ENCODE measurements around the gene TAL1. TPM values are rescaled to one million over a fixed set of nuclear protein-coding genes. Genes with fewer than 3 reads are reported as not detected.

Gene TAL1
- total RNA-seq, 1 donor from 2014 or later = 13.9 TPM

DNA sequence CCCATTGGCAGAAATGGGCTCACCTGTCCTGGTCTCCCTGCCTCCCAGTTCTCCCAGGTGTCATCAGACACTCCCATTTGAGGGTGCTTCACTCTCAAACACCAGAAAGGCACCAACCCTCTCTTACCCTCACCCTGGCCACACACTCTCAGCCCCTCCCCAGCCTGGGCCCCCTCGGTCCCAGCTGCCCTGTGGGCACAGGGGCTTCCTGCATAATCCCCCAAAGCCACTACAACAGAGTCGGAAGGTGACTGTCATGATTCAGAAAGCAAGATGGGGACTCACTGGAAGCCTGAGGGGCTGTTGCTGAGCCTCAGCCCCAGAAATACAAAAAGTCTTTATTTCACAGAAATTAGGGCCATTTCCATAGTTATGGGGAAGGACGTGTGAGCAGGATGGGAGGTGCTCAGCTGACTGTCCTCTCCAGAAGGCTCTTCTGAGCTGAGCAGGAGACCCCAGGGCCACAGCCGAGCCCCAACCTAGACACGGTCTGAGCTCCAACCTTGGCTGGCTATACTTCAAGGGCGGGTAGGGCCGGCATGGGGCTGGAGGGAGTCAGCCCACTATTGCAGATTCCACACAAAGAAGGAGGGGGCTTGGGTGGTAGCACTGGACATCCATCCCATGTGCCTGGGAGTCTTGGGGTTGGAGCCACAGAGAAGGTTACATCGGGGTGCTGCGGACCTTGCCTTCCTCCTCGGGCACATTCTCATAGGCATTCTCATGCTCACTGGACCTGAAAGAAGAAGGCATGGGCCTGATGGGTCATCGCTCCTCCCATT is 48.5 kb downstream of the TAL1 start:
- H3K36me3 ChIP-seq = no peaks in the 10 kb centered on the region
- TF ChIP-seq, protein P1, sequence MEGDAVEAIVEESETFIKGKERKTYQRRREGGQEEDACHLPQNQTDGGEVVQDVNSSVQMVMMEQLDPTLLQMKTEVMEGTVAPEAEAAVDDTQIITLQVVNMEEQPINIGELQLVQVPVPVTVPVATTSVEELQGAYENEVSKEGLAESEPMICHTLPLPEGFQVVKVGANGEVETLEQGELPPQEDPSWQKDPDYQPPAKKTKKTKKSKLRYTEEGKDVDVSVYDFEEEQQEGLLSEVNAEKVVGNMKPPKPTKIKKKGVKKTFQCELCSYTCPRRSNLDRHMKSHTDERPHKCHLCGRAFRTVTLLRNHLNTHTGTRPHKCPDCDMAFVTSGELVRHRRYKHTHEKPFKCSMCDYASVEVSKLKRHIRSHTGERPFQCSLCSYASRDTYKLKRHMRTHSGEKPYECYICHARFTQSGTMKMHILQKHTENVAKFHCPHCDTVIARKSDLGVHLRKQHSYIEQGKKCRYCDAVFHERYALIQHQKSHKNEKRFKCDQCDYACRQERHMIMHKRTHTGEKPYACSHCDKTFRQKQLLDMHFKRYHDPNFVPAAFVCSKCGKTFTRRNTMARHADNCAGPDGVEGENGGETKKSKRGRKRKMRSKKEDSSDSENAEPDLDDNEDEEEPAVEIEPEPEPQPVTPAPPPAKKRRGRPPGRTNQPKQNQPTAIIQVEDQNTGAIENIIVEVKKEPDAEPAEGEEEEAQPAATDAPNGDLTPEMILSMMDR (IDR thresholded peaks at IDR 0.05) = no peak
- peaks cover 0 to 12% of the 10 kb centered on the region in 2 donors for H3K4me1 ChIP-seq
- H3K27ac ChIP-seq = no peak overlapping the region
- no peak overlapping the region for H3K4me3 ChIP-seq
- intact Hi-C loops (cut with DNase I) = loop anchor here (5.0 kb wide), 1 partner anchor 539 kb away; no protein-coding TSS in a partner anchor
- no peaks in the 10 kb centered on the region for H3K9me3 ChIP-seq
- no peak for DNase-seq (ENCODE audit: low spot score in 2 of 2)
- no peaks in the 10 kb centered on the region for H3K27me3 ChIP-seq

DNA sequence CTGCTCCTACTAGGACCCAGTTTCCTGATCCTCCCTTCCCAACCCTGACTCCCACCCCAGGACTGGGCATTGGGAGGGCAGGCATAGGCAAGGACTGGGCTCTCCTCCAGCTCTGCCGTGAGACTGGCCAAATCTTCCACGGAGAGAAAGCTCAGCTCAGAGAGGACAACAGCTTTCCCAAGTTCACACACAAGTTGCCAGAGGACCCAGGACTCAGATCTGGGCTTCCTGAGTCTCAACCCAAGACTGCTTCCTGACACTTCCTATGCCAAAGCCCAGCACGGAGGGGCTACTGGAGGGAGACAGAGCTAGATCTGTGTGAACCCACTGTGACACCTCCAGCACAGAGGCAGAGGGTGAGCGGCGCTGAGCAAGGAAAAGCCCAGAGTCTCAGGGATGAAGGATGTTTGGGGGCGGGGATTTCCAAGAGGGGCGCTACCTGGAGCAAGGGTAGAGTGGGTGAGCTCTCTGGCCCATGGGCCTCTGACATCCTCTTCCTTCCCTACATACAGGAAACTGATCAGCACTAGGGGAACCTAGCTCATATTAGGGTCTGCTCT is 49.3 kb downstream of the TAL1 start:
- no peaks in the 10 kb centered on the region for H3K9me3 ChIP-seq
- intact Hi-C loops (cut with DNase I) = loop anchor here (5.0 kb wide), 1 partner anchor 540 kb away; no protein-coding TSS in a partner anchor
- H3K27me3 ChIP-seq = no peaks in the 10 kb centered on the region
- TF ChIP-seq, protein P1 (IDR thresholded peaks at IDR 0.05) = no peak
- no peaks in the 10 kb centered on the region for H3K36me3 ChIP-seq
- DNase-seq (ENCODE audit: low spot score in 2 of 2) = no peak
- peaks cover 0 to 12% of the 10 kb centered on the region in 2 donors for H3K4me1 ChIP-seq
- H3K27ac ChIP-seq = no peak overlapping the region
- no peak overlapping the region for H3K4me3 ChIP-seq

DNA sequence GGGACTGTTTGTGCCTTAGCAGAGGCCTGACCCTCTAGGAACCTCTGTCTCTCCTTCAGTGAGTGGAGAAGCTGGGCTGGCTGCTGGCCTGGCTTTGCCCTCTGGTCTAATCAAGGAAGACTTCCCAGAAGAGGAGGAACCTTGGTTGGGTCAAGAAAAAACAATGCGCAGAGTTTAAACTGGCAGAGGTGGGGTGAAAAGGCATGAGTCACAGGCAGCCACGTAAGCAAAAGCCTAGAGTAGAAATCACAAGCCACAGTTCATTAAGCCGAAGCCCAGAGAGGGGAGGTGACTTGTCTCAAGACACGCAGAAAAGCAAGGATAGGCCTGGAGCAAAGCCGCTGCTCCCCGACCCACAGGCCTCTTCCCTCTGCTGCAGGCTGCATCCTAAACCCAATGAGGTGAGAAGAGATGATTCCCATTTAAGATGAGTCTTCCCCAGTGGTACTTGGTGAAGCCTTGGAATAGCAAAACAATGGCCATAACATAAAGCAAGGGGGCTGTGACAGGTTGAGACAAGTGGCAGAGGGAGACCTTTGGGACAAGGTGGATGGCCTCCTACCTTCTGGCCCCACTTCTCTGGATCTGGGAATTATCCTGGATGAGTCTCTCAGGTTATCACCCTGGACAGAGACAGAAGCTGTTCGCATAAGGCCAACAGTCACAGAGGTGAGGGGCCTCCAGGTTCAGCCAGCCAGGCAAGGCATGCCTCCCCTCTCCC is 49.9 kb downstream of the TAL1 start:
- Histone ChIP-seq H3K36me3 (no peaks in the 10 kb centered on the region), H3K27ac (no peak overlapping the region), H3K27me3 (no peaks in the 10 kb centered on the region), H3K4me1 (peaks cover 0 to 12% of the 10 kb centered on the region in 2 donors), H3K4me3 (no peak overlapping the region), H3K9me3 (no peaks in the 10 kb centered on the region)
- TF ChIP-seq, protein P1 (IDR thresholded peaks at IDR 0.05) = no peak
- DNase-seq (ENCODE audit: low spot score in 2 of 2) = no peak
- intact Hi-C loops (cut with DNase I) = loop anchor here (5.0 kb wide), 1 partner anchor 540 kb away; no protein-coding TSS in a partner anchor

DNA sequence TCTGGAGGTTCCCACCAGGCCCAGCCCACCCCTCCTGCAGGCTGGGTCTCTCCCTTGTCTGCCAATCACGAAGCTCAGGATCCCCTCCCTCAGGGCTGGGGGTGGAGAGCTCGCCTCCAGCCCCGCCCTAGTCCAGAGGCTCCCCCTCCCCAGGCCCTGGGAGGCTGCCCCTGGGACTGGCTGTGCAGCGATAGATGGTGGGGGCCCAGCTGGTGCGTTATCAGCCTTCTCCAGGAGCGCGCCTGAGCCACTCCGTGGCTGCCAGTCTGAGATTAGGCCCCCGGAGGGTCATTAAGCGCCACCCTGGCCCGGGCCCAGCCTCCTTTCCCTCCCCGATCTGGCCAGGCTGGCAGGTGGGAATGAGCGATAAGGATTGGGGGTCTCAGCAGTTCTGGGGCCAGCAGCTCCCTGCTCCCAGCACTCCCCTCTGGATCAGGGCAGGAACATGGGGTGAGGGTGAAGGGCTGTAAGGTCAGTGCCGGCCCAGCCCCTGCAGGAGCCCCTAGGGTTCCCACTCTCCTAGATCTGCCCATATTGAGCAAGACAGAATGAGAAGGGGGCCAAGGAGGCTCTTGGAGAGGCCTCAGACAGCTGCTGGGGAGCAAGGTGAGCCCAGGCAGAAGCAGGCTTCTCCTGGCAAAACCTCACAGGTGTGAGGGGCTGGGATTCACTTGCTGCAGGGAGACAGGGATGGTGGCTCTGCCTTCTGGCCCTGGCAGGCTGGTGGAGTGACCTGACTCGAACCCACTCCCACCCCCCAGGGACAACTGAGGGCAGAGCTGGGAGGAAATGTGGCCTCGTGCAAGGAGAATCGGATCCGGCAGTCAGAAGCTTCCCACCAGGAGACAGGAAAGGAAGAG is 50.7 kb downstream of the TAL1 start:
- no peak for DNase-seq (ENCODE audit: low spot score in 2 of 2)
- no peaks in the 10 kb centered on the region for H3K36me3 ChIP-seq
- H3K4me1 ChIP-seq = peaks cover 0 to 12% of the 10 kb centered on the region in 2 donors
- no peak overlapping the region for H3K4me3 ChIP-seq
- H3K27ac ChIP-seq = no peak overlapping the region
- intact Hi-C loops (cut with DNase I) = loop anchor here (5.0 kb wide), 1 partner anchor 541 kb away; no protein-coding TSS in a partner anchor
- TF ChIP-seq, protein P1 (IDR thresholded peaks at IDR 0.05) = no peak
- no peaks in the 10 kb centered on the region for H3K27me3 ChIP-seq
- H3K9me3 ChIP-seq = no peaks in the 10 kb centered on the region

DNA sequence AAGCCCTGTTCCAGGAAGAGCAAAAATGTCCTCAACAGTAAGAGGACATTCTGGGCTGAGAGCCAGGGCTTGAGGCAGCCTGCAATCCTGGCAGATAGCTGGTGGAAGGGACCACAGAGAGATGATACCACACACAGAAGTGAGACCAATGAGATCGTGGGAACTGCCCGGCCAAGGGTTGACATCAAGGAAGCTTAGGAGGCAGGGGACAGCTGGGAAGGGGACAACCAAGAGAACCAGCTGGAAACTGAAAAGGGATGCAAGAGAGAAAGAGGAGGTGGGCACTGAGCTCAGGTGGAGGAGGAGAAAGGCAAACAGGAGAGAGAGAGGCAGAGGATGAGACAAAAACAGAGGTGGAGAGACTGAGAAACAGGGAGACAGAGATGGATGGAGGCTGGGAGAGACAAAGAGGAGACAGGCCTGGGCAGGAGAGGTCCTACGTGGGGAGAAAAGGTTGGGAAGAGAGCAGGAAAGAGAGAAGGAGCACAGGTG is 51.4 kb downstream of the TAL1 start:
- Histone ChIP-seq H3K36me3 (no peaks in the 10 kb centered on the region), H3K4me1 (peaks cover 0 to 12% of the 10 kb centered on the region in 2 donors), H3K4me3 (no peak overlapping the region), H3K9me3 (no peaks in the 10 kb centered on the region), H3K27me3 (no peaks in the 10 kb centered on the region), H3K27ac (no peak overlapping the region)
- DNase-seq (ENCODE audit: low spot score in 2 of 2) = no peak
- intact Hi-C loops (cut with DNase I) = loop anchor here (5.0 kb wide), 1 partner anchor 542 kb away; no protein-coding TSS in a partner anchor
- TF ChIP-seq, protein P1 (IDR thresholded peaks at IDR 0.05) = no peak

All from ascending aorta (tissue), 2 donors.